Measurements from ENCODE around the gene CCL27.
"Not testable (repeated sequence)": the region's sequence is repeated elsewhere in the genome, so short reads cannot be mapped to it uniquely, and the experiment has no call there.

CCL27 gene

GRCh38 chr9:34648673-34649072, 13.8 kb downstream of the CCL27 start:
- DNase-seq: no peak

GRCh38 chr9:34647651-34648050, 14.8 kb downstream of the CCL27 start:
- peak; percentile 29 for DNase-seq

DNA sequence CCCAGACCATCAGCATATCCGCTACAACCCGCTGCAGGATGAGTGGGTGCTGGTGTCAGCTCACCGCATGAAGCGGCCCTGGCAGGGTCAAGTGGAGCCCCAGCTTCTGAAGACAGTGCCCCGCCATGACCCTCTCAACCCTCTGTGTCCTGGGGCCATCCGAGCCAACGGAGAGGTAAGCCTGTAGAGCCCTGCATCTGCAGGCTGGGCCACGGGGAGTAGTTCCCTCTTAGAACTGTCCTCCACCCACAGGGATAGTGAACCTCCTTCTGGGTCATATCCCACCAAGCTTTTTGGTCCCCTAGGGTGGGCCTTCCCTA, 15.4 kb downstream of the CCL27 start:
- DNase-seq: no peak

DNA sequence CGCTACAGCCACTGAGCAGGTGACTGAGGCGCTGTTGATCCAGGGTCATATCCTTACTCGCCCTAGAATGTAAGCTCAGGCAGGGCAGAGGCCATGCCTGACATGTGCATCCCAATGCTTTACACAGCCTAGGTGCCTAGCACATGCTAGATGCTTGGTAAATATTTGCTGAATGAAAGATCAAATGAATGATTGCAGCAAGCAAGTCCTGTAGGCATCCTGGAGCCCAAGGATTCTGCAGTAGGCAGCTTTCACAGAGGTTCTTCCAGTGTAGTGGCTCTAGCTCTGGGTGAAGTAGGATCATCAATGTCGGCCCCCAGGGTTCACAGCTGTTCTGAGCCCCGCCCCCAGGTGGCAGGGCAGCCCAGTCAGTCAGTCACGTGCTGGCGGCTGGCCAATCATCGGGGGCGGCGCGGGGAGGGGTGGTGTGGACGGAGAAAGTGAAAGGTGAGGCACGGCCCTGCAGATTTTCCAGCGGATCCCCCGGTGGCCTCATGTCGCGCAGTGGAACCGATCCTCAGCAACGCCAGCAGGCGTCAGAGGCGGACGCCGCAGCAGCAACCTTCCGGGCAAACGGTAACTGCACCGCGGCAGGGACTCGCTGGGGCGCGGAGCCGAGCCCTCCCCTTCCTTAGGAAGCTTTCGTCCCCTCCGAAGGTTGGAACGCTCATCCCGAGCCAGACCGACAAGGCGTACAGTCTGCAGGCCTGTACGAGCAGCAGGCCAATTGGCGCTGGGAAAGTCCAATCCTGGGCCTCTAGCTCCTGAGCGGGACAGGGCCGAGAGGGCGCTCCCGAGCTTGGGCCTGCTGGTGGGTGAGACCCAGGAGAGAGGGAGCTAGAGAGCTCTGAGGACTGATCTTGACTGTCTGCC, 16.0 kb downstream of the CCL27 start, which contains the start of gene GALT:
GALT (plus strand) TSS at position 465 of the 873 bp plus-strand sequence; CDS start at position 495, 30 bp downstream.
- DNase-seq: peak; percentile 99

GRCh38 chr9:34644766-34645314, 17.6 kb downstream of the CCL27 start:
- DNase-seq: no peak

GRCh38 chr9:34642679-34643078, 19.8 kb downstream of the CCL27 start:
- no peak for DNase-seq

GRCh38 chr9:34639322-34639721, 23.1 kb downstream of the CCL27 start:
- not testable (repeated sequence) for DNase-seq

DNA sequence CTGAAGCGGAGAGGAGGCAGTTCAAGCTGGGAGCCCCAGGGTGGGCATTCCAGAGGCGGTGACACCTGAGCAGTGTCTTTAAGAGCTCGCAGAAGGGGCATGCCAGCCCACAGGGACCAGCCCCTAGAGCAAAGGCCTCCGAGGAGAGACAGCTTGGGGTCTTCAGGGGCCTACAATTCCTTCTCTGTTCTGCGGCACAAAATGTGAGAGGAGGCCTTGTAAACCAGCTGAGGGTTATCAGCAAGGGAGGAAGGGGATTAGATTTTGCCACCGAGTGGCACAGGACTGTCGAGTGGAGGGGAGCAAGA, 24.4 kb downstream of the CCL27 start:
- DNase-seq: no peak

DNA sequence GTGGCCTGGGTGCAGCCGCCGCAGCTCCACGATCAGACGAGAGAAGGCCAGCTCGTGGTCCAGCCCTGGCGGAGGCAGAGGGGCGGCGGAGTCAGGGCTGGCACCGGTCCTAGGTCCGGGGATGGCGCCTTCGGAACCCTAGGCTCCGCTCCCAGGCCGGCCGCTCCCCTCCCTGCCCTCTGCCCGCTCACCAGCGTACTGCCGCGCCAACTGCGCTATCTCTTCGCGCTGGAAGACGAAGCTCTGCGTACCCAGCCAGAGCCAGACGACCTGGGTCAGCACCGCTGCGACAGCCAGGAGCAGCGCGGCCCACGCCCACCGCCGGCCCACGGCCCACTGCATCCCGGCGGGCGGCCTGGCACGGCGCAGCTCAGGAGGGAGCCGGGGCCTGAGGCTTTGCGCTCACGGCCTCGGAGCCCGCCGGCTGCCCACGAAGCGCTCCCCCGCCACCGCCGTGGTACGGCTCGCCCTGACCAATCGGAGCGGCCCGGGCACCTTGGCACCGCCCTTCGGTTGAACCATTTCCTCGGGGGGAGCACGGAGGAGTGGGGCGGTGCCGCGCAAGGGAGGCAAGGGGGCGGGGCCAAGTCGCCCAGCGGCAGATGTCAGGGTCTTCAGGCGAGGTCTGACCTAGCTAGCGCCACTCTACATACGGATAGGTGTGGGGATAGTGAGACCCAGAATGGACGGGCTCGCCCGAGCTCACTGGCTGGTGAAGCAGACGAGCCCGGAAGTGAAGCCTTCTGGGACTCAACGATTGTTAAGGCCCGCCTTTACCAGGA, 24.9 kb downstream of the CCL27 start, which contains the start of gene SIGMAR1:
SIGMAR1 (minus strand) TSS at position 432 of the 782 bp plus-strand sequence; CDS start at position 342, 90 bp downstream.
- peak; percentile 96 for DNase-seq

DNA sequence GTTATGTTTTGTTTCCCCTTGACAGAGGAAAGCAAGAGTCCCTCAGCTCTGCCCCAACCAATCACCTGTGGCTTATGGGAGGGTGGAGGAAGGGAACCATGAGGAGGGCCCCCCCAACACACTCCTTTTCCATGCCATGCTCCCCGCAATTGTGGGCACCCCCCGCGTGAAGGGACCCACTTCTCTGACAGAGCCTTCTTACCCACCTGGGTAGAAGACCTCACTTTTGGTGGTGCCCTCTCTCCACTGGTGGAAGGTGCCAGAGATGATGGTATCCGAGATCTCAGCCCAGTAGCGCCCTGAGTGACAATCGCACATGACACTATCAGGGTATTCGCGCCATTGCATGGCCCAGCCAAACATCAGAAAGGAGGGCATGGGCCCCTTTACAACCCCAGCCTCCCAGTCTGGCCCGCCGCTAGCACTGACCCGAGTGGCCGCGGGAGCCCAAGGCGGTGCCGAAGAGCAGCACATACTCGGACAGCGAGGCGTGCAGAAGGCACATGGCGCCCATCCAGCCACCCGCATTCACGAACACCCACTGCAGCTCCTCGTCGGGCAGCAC, 25.6 kb downstream of the CCL27 start:
- no peak for DNase-seq

GRCh38 chr9:34635556-34635955, 26.9 kb downstream of the CCL27 start:
- no peak for DNase-seq

- no peak for DNase-seq
These were observed 27.8 kb downstream of the CCL27 start for GRCh38 chr9:34634551-34635248.

DNA sequence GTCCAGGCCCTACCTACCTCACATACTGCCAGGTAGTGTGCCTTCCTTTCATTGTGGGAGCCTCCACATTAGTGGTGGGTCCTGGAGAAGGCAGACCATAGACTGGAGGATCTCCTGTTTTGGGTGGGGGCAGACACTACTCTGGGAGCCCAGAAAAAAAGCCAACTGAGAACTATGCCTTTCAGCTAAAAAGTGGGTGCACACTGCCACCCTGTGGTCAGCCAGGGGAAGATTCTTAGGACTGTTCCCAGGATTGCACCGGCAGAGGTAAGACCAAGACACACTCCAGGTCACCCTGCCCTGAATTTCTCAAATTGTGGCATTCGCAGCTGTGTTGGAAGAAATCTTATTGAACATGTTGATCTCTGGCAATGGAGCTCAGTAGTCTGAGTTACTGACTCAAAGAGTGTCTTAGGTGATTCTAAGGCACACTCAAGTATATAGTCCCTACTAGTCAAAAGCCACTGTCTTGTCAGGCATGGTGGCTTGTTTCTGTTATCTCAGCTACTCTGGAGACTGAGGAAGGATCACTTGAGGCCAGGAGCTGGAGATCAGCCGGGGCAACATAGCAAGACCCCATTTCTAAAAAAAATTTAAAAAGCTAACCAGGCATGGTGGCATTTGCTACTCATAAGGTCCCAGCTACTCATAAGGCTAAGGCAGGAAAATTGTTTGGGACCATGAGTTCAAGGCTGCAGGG, 28.5 kb downstream of the CCL27 start:
- DNase-seq: peak; percentile 85

- DNase-seq: no peak
These were observed 29.3 kb downstream of the CCL27 start for GRCh38 chr9:34633166-34633565.

DNA sequence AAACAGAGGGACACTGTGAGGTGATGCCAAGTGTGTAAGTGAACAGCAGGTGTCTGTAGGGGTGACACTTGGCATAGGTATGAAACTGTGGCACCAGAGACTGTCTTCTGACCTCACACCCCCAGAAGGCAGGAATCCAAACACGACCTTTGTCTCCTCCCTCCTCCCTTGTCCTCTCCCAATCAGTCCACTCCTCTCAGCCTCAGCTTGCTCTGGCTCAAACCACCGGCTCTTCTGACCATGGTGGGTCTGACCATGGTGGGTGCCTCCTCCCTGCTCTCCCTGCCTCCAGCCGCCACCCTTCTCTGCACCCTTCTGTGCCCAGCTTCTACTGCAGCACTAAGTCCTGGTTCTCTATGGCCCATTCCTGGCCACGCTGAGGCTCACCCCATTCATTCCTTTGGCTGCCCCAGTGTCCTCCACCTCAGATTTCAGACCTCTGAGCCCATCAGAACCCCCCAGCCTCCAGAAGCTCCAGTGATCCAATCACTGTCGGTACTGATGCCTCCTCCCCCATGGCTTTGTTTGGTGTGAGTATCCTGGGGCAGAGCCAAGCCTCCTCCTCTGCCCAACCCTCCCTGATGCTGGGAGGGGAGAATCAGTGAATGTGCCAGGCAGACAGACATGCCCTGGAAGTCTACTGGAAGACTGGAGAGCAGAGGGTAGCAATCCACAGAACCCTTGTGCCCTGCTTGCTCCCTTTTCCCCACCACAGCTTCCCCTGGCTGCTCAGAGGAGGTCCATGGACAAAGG, 31.9 kb downstream of the CCL27 start:
- DNase-seq: no peak

- no peak for DNase-seq
These were observed 33.0 kb downstream of the CCL27 start for GRCh38 chr9:34629491-34629808.

DNA sequence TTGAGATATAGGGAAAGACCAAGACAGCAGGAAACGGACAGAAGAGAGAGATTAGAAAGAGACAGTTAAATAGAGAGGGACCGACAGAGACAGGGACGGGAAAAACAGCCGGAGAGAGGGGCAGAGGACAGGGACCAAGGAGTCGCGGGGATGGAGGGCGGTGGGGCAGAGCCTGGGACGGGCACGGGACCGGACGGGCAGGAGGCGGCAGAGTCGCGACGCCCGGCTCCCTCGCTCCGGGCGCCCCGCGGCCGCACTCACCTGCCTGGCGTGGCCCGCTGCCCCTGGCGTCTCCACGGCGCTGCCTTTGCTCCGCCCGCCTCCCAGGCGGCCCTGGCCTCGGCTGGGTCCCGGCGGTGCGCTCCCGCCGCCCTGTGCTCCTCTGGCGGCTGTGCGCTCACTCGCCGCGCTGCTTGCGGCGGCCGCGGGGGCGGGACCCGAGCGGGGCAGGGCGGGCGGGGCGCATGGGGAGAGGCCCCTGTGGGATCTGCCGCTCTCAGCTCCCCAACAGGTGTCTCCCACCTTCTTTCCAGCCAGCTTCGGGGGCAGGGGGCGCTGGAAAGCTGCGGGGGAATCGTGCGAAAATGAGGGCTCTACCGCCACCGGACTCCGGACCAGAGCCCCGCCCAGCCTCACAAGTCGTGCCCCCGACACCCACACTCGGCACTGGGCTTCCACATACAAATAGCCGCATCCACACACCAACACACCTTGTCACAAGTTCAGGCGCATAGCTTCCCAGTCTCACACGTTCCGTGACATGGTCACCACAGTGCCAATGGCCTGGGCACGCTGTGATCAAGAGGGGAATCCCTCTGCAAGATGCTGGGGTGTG, 33.6 kb downstream of the CCL27 start, which contains the start of gene ARID3C:
ARID3C (minus strand) TSS at position 411 of the 835 bp plus-strand sequence. CDS start 1,052 bp downstream, outside the sequence.
- peak; percentile 61 for DNase-seq

- no peak for DNase-seq
These were observed 34.5 kb downstream of the CCL27 start for GRCh38 chr9:34627716-34628655.

- DNase-seq: no peak
These were observed 37.3 kb downstream of the CCL27 start for GRCh38 chr9:34625186-34625486.

All from CD4-positive, alpha-beta T cell treated with Interleukin-17A for 4 hours (primary cell).